K562 (cell line): ENCODE results near the gene FAM174B. TPM values are rescaled to one million over a fixed set of nuclear protein-coding genes. Genes with fewer than 3 reads are reported as not detected.

Experiments used
- ATAC-seq: fragments of 200-7000 bp; cut with Tn5 transposase; 3 replicates; pipeline ENCODE4 v1.9.1; 2020; ENCODE audit warnings: moderate library complexity
- BruUV-seq: library from RNA; stranded (reverse); fragments of 400-500 nt; replicated peaks from 2 replicates; lab custom pipeline; 2021; lab: Mats Ljungman, UMichigan
- CTCF ChIA-PET: fragments of 300-600 bp; formaldehyde crosslinking; extraction: SDS; loops from one replicate; lab custom pipeline; 2021; ENCODE audit warnings: low intra/inter-chr PET ratio; lab: Yijun Ruan, JAX
- POLR2A ChIA-PET: fragments of 300-600, 350-650 bp; sonication (Branson Sonifier 250); formaldehyde crosslinking; extraction: SDS; loops from one replicate; lab custom pipeline; 2021; ENCODE audit warnings: antibody characterized with exemption, inconsistent platforms; lab: Yijun Ruan, JAX
- DNase-seq, 4 experiments: peaks; one replicate each; pipeline versions ENCODE4 v3.0.0 to v3.0.0-alpha.2; 2011 to 2018; ENCODE audit warnings: low spot score in 3 of 4, mixed read lengths in 3 of 4; ENCODE audit errors: extremely low read depth in 1 of 4
- FAIRE-seq: peaks from 2 replicates; lab custom pipeline; 2011; peaks lifted over from hg19 to GRCh38; lab: Jason Lieb, UNC
- H2AFZ ChIP-seq: 2 replicates; pipeline ENCODE4 v1.6.0; 2011; ENCODE audit warnings: low read depth, low read length, control low read depth, inconsistent platforms
- H3K27ac ChIP-seq: fragments of 200-600 bp; 3 replicates; pipeline ENCODE4 v1.8.0; 2011; ENCODE audit warnings: low read depth, mild to moderate bottlenecking, control low read depth, inconsistent platforms, low read length, moderate library complexity, mixed read lengths; ENCODE audit errors: extremely low read depth
- H3K27me3 ChIP-seq, 2 experiments: fragments of 300-600 bp in 1 of 2; 2 replicates in 1 of 2; 3 replicates in 1 of 2; pipeline versions ENCODE4 v1.6.0 to v1.8.0; 2011; ENCODE audit warnings: inconsistent platforms in 2 of 2, low read length in 2 of 2, mild to moderate bottlenecking in 1 of 2, mixed read lengths in 1 of 2, moderate library complexity in 1 of 2; ENCODE audit not compliant: control insufficient read depth in 2 of 2, insufficient read depth in 2 of 2
- H3K36me3 ChIP-seq: fragments of 300-600 bp; 3 replicates; pipeline ENCODE4 v1.8.0; 2011; ENCODE audit warnings: mild to moderate bottlenecking, low read length, inconsistent platforms; ENCODE audit not compliant: control insufficient read depth, insufficient read depth
- H3K4me1 ChIP-seq, 2 experiments: fragments of 200-600 bp in 1 of 2; replicated peaks in 1 of 2; 2 replicates in 1 of 2; 3 replicates in 1 of 2; pipeline versions ENCODE4 v1.5.1 to v1.8.0; 2011; ENCODE audit warnings: inconsistent platforms in 2 of 2, low read length in 2 of 2, mild to moderate bottlenecking in 1 of 2, mixed read lengths in 1 of 2, moderate library complexity in 1 of 2; ENCODE audit not compliant: control insufficient read depth in 2 of 2, insufficient read depth in 2 of 2
- H3K4me2 ChIP-seq: 2 replicates; pipeline ENCODE4 v1.6.1; 2011; ENCODE audit warnings: low read length, control low read depth, inconsistent platforms, mixed read lengths; ENCODE audit not compliant: insufficient read depth
- H3K4me3 ChIP-seq: fragments of 200-600 bp; sonication (generic), shearing (Covaris generic); 2 replicates; pipeline ENCODE4 v1.5.1; 2016; ENCODE audit warnings: control low read depth, inconsistent platforms
- H3K79me2 ChIP-seq: fragments of 200-600 bp; 3 replicates; pipeline ENCODE4 v1.8.0; 2011; ENCODE audit warnings: low read length, inconsistent platforms; ENCODE audit not compliant: control insufficient read depth, insufficient read depth
- H3K9ac ChIP-seq, 2 experiments: 2 replicates each; pipeline versions ENCODE4 v1.6.0 to v1.6.1; 2011; ENCODE audit warnings: low read depth in 2 of 2, low read length in 2 of 2, control low read depth in 1 of 2, inconsistent platforms in 1 of 2, mild to moderate bottlenecking in 1 of 2, mixed read lengths in 1 of 2; ENCODE audit not compliant: insufficient read depth in 1 of 2
- H3K9me1 ChIP-seq: one replicate; pipeline ENCODE4 v1.6.0; 2011; ENCODE audit warnings: inconsistent platforms, mild to moderate bottlenecking, low read length, moderate library complexity; ENCODE audit not compliant: control insufficient read depth, insufficient read depth
- H3K9me3 ChIP-seq: replicated peaks from 2 replicates; pipeline ENCODE4 v1.5.1; 2011; ENCODE audit warnings: low read depth, low read length, inconsistent platforms; ENCODE audit not compliant: control insufficient read depth, insufficient read depth
- H4K20me1 ChIP-seq: replicated peaks from 2 replicates; pipeline ENCODE4 v1.6.1; 2011; ENCODE audit warnings: low read length, inconsistent platforms, mixed read lengths; ENCODE audit not compliant: control insufficient read depth, insufficient read depth
- FOSL1 ChIP-seq: fragments of 200-800 bp; sonication (Bioruptor generic); conservative IDR thresholded peaks from 2 replicates; pipeline ENCODE4 v1.6.1; 2016; ENCODE audit warnings: missing genetic modification characterization, missing compliant biosample characterization
- GATAD2B ChIP-seq: fragments of 450-650 bp; IDR thresholded peaks from 2 replicates; pipeline ENCODE4 v1.6.1; 2017; ENCODE audit warnings: mild to moderate bottlenecking, borderline replicate concordance
- KDM2B ChIP-seq: fragments of 250-450 bp; sonication (Bioruptor Pico); IDR thresholded peaks from 2 replicates; pipeline ENCODE4 v1.8.0; 2021; ENCODE audit warnings: mild to moderate bottlenecking, moderate library complexity
- MCM3 ChIP-seq: fragments of 450-650 bp; IDR thresholded peaks from 2 replicates; pipeline ENCODE4 v1.6.1; 2016
- MYC ChIP-seq, 2 experiments: fragments of 250-450 bp in 1 of 2; sonication (Bioruptor Pico) in 1 of 2; IDR thresholded peaks; 2 replicates each; pipeline versions ENCODE4 v1.5.1 to v1.6.1; 2012 to 2021; ENCODE audit warnings: low read depth in 2 of 2, borderline replicate concordance in 1 of 2, improper control_type of control experiment in 1 of 2, low read length in 1 of 2, mild to moderate bottlenecking in 1 of 2, moderate library complexity in 1 of 2
- SNIP1 ChIP-seq: fragments of 450-650 bp; IDR thresholded peaks from 2 replicates; pipeline ENCODE4 v1.7.1; 2017; ENCODE audit warnings: low read depth, mild to moderate bottlenecking
- ZNF79 ChIP-seq: fragments of 250-450 bp; sonication (Bioruptor Pico); IDR thresholded peaks from 2 replicates; pipeline ENCODE4 v1.4.0; 2020; ENCODE audit warnings: low read depth, mild to moderate bottlenecking, moderate library complexity
- WGBS: fragments of 100-300 bp; shearing (Covaris generic); methylation state at CpG from one replicate; pipeline ENCODE4 v1.1.6; 2016; ENCODE audit warnings: low coverage, mixed read lengths; ENCODE audit not compliant: insufficient coverage; ENCODE audit errors: missing lambda C conversion rate; 5-methylcytosine and 5-hydroxymethylcytosine counted together
- in situ Hi-C: fragments of 300-500 bp; cut with MboI; formaldehyde crosslinking; loops from 4 replicates; pipeline ENCODE4 v1.15.0; 2018; ENCODE audit warnings: inconsistent platforms, mixed read lengths
- intact Hi-C: fragments of 100-400 bp; cut with micrococcal nuclease; formaldehyde crosslinking; loops from 2 replicates; pipeline ENCODE4 v1.14.2; 2022
- polyA plus RNA-seq, 8 experiments: library from polyadenylated mRNA; depleted of rRNA in 4 of 8; stranded (reverse) in 5 of 8; unstranded in 3 of 8; fragments of >200 nt; fragmentation: Nextera tagmentation in 2 of 8; fragmentation: Illumina TruSeq in 1 of 8; extraction: Ambion mirVana in 2 of 8; extraction: Trizol in 1 of 8; gene quantifications; 2 replicates each; pipeline versions ENCODE4 v1.2.1 to v1.2.3, GENCODE V29; 2011 to 2014; ENCODE audit warnings: inconsistent platforms in 1 of 8, missing spikeins in 1 of 8
- total RNA-seq, 7 experiments: library from RNA; depleted of rRNA in 6 of 7; stranded (reverse); fragments of >200 nt in 6 of 7; fragmentation: Illumina TruSeq in 2 of 7; extraction: Trizol in 2 of 7; gene quantifications; 2 replicates each; pipeline versions ENCODE4 v1.2.1 to v1.2.3, GENCODE V29; 2011 to 2021; ENCODE audit warnings: low replicate concordance in 1 of 7
- TF ChIP-seq, protein P1 (sequence below): fragments of 250-450 bp; sonication (Bioruptor Pico); IDR thresholded peaks from 2 replicates; pipeline ENCODE4 v1.8.0; 2022; ENCODE audit warnings: moderate library complexity, mild to moderate bottlenecking, inconsistent platforms
- TF ChIP-seq, protein P2 (sequence below): IDR thresholded peaks from 2 replicates; pipeline ENCODE4 v1.6.1; 2012; ENCODE audit warnings: low read depth, low read length, improper control_type of control experiment, borderline replicate concordance
- TF ChIP-seq, protein P3 (sequence below): IDR thresholded peaks from 3 replicates; pipeline ENCODE4 v1.6.1; 2011; ENCODE audit warnings: borderline replicate concordance, mild to moderate bottlenecking, moderate library complexity; ENCODE audit not compliant: insufficient read length; ENCODE audit errors: extremely low read depth

Gene FAM174B
- total and polyA plus RNA-seq, 9 of the 15 experiments (the other 6 are each of a cell fraction or from before 2014, with no cell fraction given) = 0.39 to 2.7 (median 1.9) TPM; not detected in 1

GRCh38 chr15:92605225-92605944, 50.2 kb downstream of the FAM174B start:
- in situ Hi-C loops (no loop called here), intact Hi-C loops (no loop called here)
- Histone ChIP-seq H3K79me2 (no peaks in the 10 kb centered on the region), H3K9me3 (no peaks in the 10 kb centered on the region), H3K4me1 (peaks cover 0 to 6% of the 10 kb centered on the region in 2 experiments; a peak in 2 of 5 replicates), H3K27me3 (peaks cover 29 to 72% of the 10 kb centered on the region in 2 experiments), H2AFZ (no peak overlapping the region), H3K27ac (no peak overlapping the region), H3K4me2 (no peak overlapping the region), H3K36me3 (no peaks in the 10 kb centered on the region), H3K4me3 (no peak overlapping the region), H3K9ac (no peak overlapping the region), H4K20me1 (no peaks in the 10 kb centered on the region; the same call in 1 of the 2 replicates), H3K9me1 (peaks cover 4% of the 10 kb centered on the region)
- ChIA-PET POLR2A (interaction anchor here (0.6 to 1.0 kb wide), 2 partner anchors 8 to 518 kb away, joined by 3 to 6 read pairs; no protein-coding TSS in a partner anchor), CTCF (no interaction called here)
- FAIRE-seq = no peak
- 2% methylated on average over 13 of the region's 14 CpGs for WGBS
- ATAC-seq = no peak
- BruUV-seq = no TSS peak
- DNase-seq = no peak
- TF ChIP-seq MYC (IDR thresholded peaks at IDR 0.05; ENCODE audit: low read depth, low read length) = no peak
- no peak for TF ChIP-seq MYC (CRISPR knock-in tag; IDR thresholded peaks at IDR 0.05; ENCODE audit: borderline replicate concordance, low read depth)
- no peak for TF ChIP-seq MCM3
- TF ChIP-seq KDM2B (CRISPR knock-in tag) = no peak
- no peak for TF ChIP-seq GATAD2B
- TF ChIP-seq, protein P1, sequence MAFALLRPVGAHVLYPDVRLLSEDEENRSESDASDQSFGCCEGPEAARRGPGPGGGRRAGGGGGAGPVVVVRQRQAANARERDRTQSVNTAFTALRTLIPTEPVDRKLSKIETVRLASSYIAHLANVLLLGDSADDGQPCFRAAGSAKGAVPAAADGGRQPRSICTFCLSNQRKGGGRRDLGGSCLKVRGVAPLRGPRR (CRISPR knock-in tag) = no peak
- TF ChIP-seq, protein P2, sequence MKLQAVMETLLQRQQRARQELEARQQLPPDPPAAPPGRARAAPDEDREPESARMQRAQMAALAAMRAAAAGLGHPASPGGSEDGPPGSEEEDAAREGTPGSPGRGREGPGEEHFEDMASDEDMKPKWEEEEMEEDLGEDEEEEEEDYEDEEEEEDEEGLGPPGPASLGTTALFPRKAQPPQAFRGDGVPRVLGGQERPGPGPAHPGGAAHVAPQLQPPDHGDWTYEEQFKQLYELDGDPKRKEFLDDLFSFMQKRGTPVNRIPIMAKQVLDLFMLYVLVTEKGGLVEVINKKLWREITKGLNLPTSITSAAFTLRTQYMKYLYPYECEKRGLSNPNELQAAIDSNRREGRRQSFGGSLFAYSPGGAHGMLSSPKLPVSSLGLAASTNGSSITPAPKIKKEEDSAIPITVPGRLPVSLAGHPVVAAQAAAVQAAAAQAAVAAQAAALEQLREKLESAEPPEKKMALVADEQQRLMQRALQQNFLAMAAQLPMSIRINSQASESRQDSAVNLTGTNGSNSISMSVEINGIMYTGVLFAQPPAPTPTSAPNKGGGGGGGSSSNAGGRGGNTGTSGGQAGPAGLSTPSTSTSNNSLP = no peak
- no peak for TF ChIP-seq ZNF79 (CRISPR knock-in tag)
- no peak for TF ChIP-seq SNIP1
- TF ChIP-seq, protein P3, sequence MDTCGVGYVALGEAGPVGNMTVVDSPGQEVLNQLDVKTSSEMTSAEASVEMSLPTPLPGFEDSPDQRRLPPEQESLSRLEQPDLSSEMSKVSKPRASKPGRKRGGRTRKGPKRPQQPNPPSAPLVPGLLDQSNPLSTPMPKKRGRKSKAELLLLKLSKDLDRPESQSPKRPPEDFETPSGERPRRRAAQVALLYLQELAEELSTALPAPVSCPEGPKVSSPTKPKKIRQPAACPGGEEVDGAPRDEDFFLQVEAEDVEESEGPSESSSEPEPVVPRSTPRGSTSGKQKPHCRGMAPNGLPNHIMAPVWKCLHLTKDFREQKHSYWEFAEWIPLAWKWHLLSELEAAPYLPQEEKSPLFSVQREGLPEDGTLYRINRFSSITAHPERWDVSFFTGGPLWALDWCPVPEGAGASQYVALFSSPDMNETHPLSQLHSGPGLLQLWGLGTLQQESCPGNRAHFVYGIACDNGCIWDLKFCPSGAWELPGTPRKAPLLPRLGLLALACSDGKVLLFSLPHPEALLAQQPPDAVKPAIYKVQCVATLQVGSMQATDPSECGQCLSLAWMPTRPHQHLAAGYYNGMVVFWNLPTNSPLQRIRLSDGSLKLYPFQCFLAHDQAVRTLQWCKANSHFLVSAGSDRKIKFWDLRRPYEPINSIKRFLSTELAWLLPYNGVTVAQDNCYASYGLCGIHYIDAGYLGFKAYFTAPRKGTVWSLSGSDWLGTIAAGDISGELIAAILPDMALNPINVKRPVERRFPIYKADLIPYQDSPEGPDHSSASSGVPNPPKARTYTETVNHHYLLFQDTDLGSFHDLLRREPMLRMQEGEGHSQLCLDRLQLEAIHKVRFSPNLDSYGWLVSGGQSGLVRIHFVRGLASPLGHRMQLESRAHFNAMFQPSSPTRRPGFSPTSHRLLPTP = no peak
- no peak for TF ChIP-seq FOSL1 (tag)
